ENCODE results near the gene R3HDM2. TPM values are rescaled to one million over a fixed set of nuclear protein-coding genes. Genes with fewer than 3 reads are reported as not detected.
"Not testable (repeated sequence)": the region's sequence is repeated elsewhere in the genome, so short reads cannot be mapped to it uniquely, and the experiment has no call there.

R3HDM2 gene
- total RNA-seq, 2 experiments from 2014 or later, result 25.8 to 47.2 TPM

DNA sequence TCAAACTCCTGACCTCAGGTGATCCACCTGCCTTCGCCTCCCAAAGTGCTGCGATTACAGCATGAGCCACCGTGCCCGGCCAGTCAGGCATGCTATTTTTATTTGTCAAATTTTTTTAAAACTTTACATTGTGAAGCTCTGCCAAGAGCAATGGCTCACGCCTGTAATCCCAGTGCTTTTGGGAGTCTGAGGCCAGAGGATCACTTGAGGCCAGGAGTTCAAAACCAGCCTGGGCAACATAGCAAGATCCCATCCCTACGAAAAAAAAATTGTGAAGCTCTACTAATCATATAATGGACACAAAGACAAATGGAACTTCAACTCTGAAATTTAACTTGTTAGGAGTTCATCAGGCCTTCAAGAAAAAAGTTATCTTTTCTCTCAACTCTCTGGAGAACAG, 1.9 kb downstream of the R3HDM2 start:
- Histone ChIP-seq H3K79me2 (ENCODE audit: insufficient read depth, low read depth, low read length) (peaks cover 14% of the 10 kb centered on the region), H3K36me3 (ENCODE audit: insufficient read depth, low read length) (peaks cover 14% of the 10 kb centered on the region), H3K4me3 (ENCODE audit: low read depth, low read length, poor library complexity, severe bottlenecking) (peak overlapping the region; percentile 70), H4K20me1 (ENCODE audit: insufficient read depth, low read length) (no peaks in the 10 kb centered on the region), H3K4me2 (ENCODE audit: low read length) (peak overlapping the region; percentile 81), H3K9me2 (ENCODE audit: insufficient read depth, low read length) (no peaks in the 10 kb centered on the region), H2AFZ (ENCODE audit: low read length) (no peak overlapping the region), H3K4me1 (ENCODE audit: insufficient read depth, low read length, poor library complexity, severe bottlenecking) (peaks cover 24% of the 10 kb centered on the region), H3K27ac (ENCODE audit: low read depth, low read length, poor library complexity, severe bottlenecking) (no peak overlapping the region), H3K9me3 (ENCODE audit: low read length) (no peaks in the 10 kb centered on the region)
- intact Hi-C loops (cut with micrococcal nuclease; ENCODE audit: unreplicated experiment), result no loop called here
- DNase-seq (ENCODE audit: low spot score), result no peak
- BruUV-seq (replicated peaks), result no TSS peak
- ChIA-PET CTCF (ENCODE audit: unreplicated experiment) (no interaction called here), POLR2A (interaction anchor here (0.6 to 1.9 kb wide), 4 partner anchors 18 to 703 kb away, joined by 3 to 5 read pairs (median 4); no protein-coding TSS in a partner anchor)
- TF ChIP-seq, protein P1, sequence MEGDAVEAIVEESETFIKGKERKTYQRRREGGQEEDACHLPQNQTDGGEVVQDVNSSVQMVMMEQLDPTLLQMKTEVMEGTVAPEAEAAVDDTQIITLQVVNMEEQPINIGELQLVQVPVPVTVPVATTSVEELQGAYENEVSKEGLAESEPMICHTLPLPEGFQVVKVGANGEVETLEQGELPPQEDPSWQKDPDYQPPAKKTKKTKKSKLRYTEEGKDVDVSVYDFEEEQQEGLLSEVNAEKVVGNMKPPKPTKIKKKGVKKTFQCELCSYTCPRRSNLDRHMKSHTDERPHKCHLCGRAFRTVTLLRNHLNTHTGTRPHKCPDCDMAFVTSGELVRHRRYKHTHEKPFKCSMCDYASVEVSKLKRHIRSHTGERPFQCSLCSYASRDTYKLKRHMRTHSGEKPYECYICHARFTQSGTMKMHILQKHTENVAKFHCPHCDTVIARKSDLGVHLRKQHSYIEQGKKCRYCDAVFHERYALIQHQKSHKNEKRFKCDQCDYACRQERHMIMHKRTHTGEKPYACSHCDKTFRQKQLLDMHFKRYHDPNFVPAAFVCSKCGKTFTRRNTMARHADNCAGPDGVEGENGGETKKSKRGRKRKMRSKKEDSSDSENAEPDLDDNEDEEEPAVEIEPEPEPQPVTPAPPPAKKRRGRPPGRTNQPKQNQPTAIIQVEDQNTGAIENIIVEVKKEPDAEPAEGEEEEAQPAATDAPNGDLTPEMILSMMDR (conservative IDR thresholded peaks at IDR 0.05; ENCODE audit: low read length), result no peak
- no peak for TF ChIP-seq EZH2phosphoT487 (IDR thresholded peaks at IDR 0.05; ENCODE audit: borderline replicate concordance, low read depth, low read length)

DNA sequence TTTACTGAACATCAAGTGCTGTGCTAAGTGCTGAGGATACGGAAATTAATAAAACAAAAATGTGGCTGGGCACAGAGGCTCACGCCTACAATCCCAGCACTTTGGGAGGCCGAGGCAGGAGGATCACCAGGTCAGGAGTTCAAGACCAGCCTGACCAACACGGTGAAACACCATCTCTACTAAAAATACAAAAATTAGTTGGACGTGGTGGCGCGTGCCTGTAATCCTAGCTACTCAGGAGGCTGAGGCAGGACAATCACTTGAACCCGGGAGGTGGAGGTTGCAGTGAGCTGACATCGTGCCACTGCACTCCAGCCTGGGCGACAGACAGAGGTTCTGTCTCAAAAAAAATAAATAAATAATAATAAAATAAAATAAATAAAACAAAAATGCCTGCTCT, 3.9 kb downstream of the R3HDM2 start:
- intact Hi-C loops (cut with micrococcal nuclease; ENCODE audit: unreplicated experiment); H3K9me2 ChIP-seq (ENCODE audit: insufficient read depth, low read length); POLR2A ChIA-PET; H3K27ac ChIP-seq (ENCODE audit: low read depth, low read length, poor library complexity, severe bottlenecking); H3K4me2 ChIP-seq (ENCODE audit: low read length); H4K20me1 ChIP-seq (ENCODE audit: insufficient read depth, low read length); H2AFZ ChIP-seq (ENCODE audit: low read length); H3K4me3 ChIP-seq (ENCODE audit: low read depth, low read length, poor library complexity, severe bottlenecking); DNase-seq (ENCODE audit: low spot score); H3K9me3 ChIP-seq (ENCODE audit: low read length); BruUV-seq (replicated peaks): not testable (repeated sequence)
- peaks cover 28% of the 10 kb centered on the region for H3K36me3 ChIP-seq (ENCODE audit: insufficient read depth, low read length)
- H3K79me2 ChIP-seq (ENCODE audit: insufficient read depth, low read depth, low read length), result peaks cover 19% of the 10 kb centered on the region
- CTCF ChIA-PET (ENCODE audit: unreplicated experiment), result interaction anchor here (0.6 kb wide), 1 partner anchor 12 kb away, joined by 4 read pairs; no protein-coding TSS in a partner anchor
- peaks cover 23% of the 10 kb centered on the region for H3K4me1 ChIP-seq (ENCODE audit: insufficient read depth, low read length, poor library complexity, severe bottlenecking)

DNA sequence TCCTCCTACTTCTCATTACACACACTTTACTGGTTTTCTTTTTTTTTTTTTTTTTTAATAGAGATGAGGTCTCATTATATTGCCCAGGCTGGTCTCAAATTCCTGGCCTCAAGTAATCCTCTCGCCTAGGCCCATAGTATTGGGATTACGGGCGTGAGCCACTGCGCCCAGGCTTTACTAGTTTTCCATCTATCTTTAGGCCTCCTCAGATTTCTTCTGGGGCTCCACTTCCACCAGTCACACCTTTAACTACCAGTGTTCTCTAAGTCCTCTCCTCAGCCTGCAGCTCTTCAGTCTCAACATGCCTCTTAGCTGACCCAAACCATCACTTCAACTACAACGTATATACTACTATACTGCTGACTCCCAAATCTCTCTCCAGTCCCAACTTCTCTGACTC, 10.4 kb downstream of the R3HDM2 start:
- ChIA-PET CTCF (ENCODE audit: unreplicated experiment) (no interaction called here), POLR2A (interaction anchor here (1.3 to 1.6 kb wide), 2 partner anchors 10 to 11 kb away, joined by 3 to 5 read pairs; no protein-coding TSS in a partner anchor)
- Histone ChIP-seq H4K20me1 (ENCODE audit: insufficient read depth, low read length) (no peaks in the 10 kb centered on the region), H2AFZ (ENCODE audit: low read length) (no peak overlapping the region), H3K9me3 (ENCODE audit: low read length) (no peaks in the 10 kb centered on the region), H3K36me3 (ENCODE audit: insufficient read depth, low read length) (peaks cover 42% of the 10 kb centered on the region), H3K4me1 (ENCODE audit: insufficient read depth, low read length, poor library complexity, severe bottlenecking) (no peaks in the 10 kb centered on the region), H3K79me2 (ENCODE audit: insufficient read depth, low read depth, low read length) (peaks cover 5% of the 10 kb centered on the region; the same call in 1 of the 2 replicates), H3K4me3 (ENCODE audit: low read depth, low read length, poor library complexity, severe bottlenecking) (no peak overlapping the region), H3K27ac (ENCODE audit: low read depth, low read length, poor library complexity, severe bottlenecking) (no peak overlapping the region), H3K9me2 (ENCODE audit: insufficient read depth, low read length) (no peaks in the 10 kb centered on the region), H3K4me2 (ENCODE audit: low read length) (no peak overlapping the region)
- intact Hi-C loops (cut with micrococcal nuclease; ENCODE audit: unreplicated experiment), result no loop called here
- TF ChIP-seq, protein P1 (conservative IDR thresholded peaks at IDR 0.05; ENCODE audit: low read length), result no peak
- TF ChIP-seq EZH2phosphoT487 (IDR thresholded peaks at IDR 0.05; ENCODE audit: borderline replicate concordance, low read depth, low read length), result no peak
- DNase-seq (ENCODE audit: low spot score), result no peak
- BruUV-seq (replicated peaks), result no TSS peak
